GM19372 (cell line): ENCODE results near the gene PRXL2C.
"Not testable (repeated sequence)": the region's sequence is repeated elsewhere in the genome, so short reads cannot be mapped to it uniquely, and the experiment has no call there.

Experiments
- ATAC-seq: cut with Tn5 transposase; IDR thresholded peaks from one replicate; pipeline ENCODE4 v1.9.1; 2021; ENCODE audit warnings: mild to moderate bottlenecking, low read depth, moderate library complexity; ENCODE audit not compliant: unreplicated experiment

Gene PRXL2C

GRCh38 chr9:96614664-96615063 is 40.5 kb downstream of the PRXL2C start:
- not testable (repeated sequence) for ATAC-seq

GRCh38 chr9:96612966-96613589 is 42.0 kb downstream of the PRXL2C start:
- no peak for ATAC-seq

GRCh38 chr9:96612105-96612965 is 42.8 kb downstream of the PRXL2C start:
- no peak for ATAC-seq

GRCh38 chr9:96611302-96611701 is 43.8 kb downstream of the PRXL2C start:
- no peak for ATAC-seq

- no peak for ATAC-seq
Observed at GRCh38 chr9:96609732-96610131, 45.4 kb downstream of the PRXL2C start.

- ATAC-seq: no peak
Observed at GRCh38 chr9:96607971-96608370, 47.1 kb downstream of the PRXL2C start.

GRCh38 chr9:96605328-96605727 is 49.8 kb downstream of the PRXL2C start:
- no peak for ATAC-seq

- ATAC-seq: no peak
Observed at GRCh38 chr9:96604004-96604319, 51.2 kb downstream of the PRXL2C start.

- no peak for ATAC-seq
Observed at GRCh38 chr9:96603305-96604003, 51.7 kb downstream of the PRXL2C start.

GRCh38 chr9:96599298-96599697 is 55.8 kb downstream of the PRXL2C start:
- ATAC-seq: no peak

GRCh38 chr9:96596601-96597111 is 58.5 kb downstream of the PRXL2C start:
- no peak for ATAC-seq
